ENCODE data around the gene LRSAM1.

LRSAM1 gene

DNA sequence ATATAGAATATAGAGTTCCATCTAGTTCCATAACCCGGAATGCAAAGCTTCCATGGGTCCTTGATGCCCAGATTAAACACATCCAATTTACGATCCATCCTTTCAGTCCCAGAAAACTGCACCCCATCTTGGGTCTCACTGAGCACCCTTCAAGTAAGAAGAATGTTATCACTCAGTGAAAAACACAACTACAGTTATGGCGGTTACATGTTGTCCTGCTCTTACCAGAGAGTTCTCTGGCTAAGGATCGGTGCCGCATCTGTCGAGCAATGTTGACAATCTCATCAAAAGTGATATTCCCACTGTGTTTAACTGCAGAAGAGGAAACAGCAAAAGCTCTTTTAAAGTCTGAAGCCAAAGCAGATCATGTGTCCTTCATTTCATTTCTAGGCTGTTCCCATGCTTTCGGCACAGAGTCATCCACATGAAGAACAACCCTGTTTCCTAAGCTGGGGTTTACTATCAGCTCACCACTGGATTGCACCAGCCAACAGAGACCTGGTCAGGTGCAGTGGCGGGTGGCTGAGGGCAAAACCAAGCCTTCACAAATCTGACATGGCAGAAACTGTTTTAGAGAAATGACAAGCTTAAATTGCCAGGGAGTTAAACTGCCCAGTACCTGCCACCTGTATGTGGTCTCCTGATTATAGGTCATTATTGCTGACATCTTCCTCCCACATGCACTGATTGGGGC is 3.1 kb upstream of the LRSAM1 start:
- DNase-seq (ENCODE audit: extremely low read depth, insufficient read length): no peak

GRCh38 chr9:127449332-127449966 is 1.9 kb upstream of the LRSAM1 start:
- no peak for DNase-seq (ENCODE audit: extremely low read depth, insufficient read length)
- peaks cover 38% of the 10 kb centered on the region for H3K36me3 ChIP-seq (ENCODE audit: control insufficient read depth, insufficient read depth, low read length)
- TF ChIP-seq, protein P1, sequence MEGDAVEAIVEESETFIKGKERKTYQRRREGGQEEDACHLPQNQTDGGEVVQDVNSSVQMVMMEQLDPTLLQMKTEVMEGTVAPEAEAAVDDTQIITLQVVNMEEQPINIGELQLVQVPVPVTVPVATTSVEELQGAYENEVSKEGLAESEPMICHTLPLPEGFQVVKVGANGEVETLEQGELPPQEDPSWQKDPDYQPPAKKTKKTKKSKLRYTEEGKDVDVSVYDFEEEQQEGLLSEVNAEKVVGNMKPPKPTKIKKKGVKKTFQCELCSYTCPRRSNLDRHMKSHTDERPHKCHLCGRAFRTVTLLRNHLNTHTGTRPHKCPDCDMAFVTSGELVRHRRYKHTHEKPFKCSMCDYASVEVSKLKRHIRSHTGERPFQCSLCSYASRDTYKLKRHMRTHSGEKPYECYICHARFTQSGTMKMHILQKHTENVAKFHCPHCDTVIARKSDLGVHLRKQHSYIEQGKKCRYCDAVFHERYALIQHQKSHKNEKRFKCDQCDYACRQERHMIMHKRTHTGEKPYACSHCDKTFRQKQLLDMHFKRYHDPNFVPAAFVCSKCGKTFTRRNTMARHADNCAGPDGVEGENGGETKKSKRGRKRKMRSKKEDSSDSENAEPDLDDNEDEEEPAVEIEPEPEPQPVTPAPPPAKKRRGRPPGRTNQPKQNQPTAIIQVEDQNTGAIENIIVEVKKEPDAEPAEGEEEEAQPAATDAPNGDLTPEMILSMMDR (IDR thresholded peaks at IDR 0.05; ENCODE audit: insufficient read depth, low read length, poor library complexity, severe bottlenecking): no peak
- peak overlapping the region; percentile 95 for H3K4me3 ChIP-seq (replicated peaks; ENCODE audit: low read depth, low read length)
- no peaks in the 10 kb centered on the region for H3K27me3 ChIP-seq (replicated peaks; ENCODE audit: control insufficient read depth, insufficient read depth, low read length)

More for the DNA sequence above, 3.1 kb upstream of the LRSAM1 start:
- no peaks in the 10 kb centered on the region for H3K27me3 ChIP-seq (replicated peaks; ENCODE audit: control insufficient read depth, insufficient read depth, low read length)
- peak overlapping the region; percentile 95 for H3K4me3 ChIP-seq (replicated peaks; ENCODE audit: low read depth, low read length)
- peaks cover 43% of the 10 kb centered on the region for H3K36me3 ChIP-seq (ENCODE audit: control insufficient read depth, insufficient read depth, low read length)
- TF ChIP-seq, protein P1 (IDR thresholded peaks at IDR 0.05; ENCODE audit: insufficient read depth, low read length, poor library complexity, severe bottlenecking): no peak

- Histone ChIP-seq H3K36me3 (ENCODE audit: control insufficient read depth, insufficient read depth, low read length) (peaks cover 30% of the 10 kb centered on the region), H3K27me3 (replicated peaks; ENCODE audit: control insufficient read depth, insufficient read depth, low read length) (no peaks in the 10 kb centered on the region), H3K4me3 (replicated peaks; ENCODE audit: low read depth, low read length) (peak overlapping the region; percentile 95)
- TF ChIP-seq, protein P1 (IDR thresholded peaks at IDR 0.05; ENCODE audit: insufficient read depth, low read length, poor library complexity, severe bottlenecking): no peak
- no peak for DNase-seq (ENCODE audit: extremely low read depth, insufficient read length)
These were observed 1.0 kb upstream of the LRSAM1 start for GRCh38 chr9:127450243-127450760.

- peaks cover 25% of the 10 kb centered on the region for H3K36me3 ChIP-seq (ENCODE audit: control insufficient read depth, insufficient read depth, low read length)
- H3K27me3 ChIP-seq (replicated peaks; ENCODE audit: control insufficient read depth, insufficient read depth, low read length): no peaks in the 10 kb centered on the region
- DNase-seq (ENCODE audit: extremely low read depth, insufficient read length): no peak
- TF ChIP-seq, protein P1 (IDR thresholded peaks at IDR 0.05; ENCODE audit: insufficient read depth, low read length, poor library complexity, severe bottlenecking): no peak
- H3K4me3 ChIP-seq (replicated peaks; ENCODE audit: low read depth, low read length): peak overlapping the region; percentile 95
These were observed 223 bp downstream of the LRSAM1 start for GRCh38 chr9:127451608-127451857.

GRCh38 chr9:127451858-127452656 is 747 bp downstream of the LRSAM1 start:
- DNase-seq (ENCODE audit: extremely low read depth, insufficient read length): peak; percentile 68
- peak overlapping the region; percentile 95 for H3K4me3 ChIP-seq (replicated peaks; ENCODE audit: low read depth, low read length)
- TF ChIP-seq, protein P1 (IDR thresholded peaks at IDR 0.05; ENCODE audit: insufficient read depth, low read length, poor library complexity, severe bottlenecking): no peak
- H3K36me3 ChIP-seq (ENCODE audit: control insufficient read depth, insufficient read depth, low read length): peaks cover 22% of the 10 kb centered on the region
- H3K27me3 ChIP-seq (replicated peaks; ENCODE audit: control insufficient read depth, insufficient read depth, low read length): no peaks in the 10 kb centered on the region

All from GM06990 (cell line).